HepG2 (cell line): ENCODE data around the gene FILIP1. TPM values are rescaled to one million over a fixed set of nuclear protein-coding genes. Genes with fewer than 3 reads are reported as not detected.

Source experiments
- ATAC-seq: fragments of 200-7000 bp; cut with Tn5 transposase; 3 replicates; pipeline ENCODE4 v1.9.1; 2020; ENCODE audit warnings: mild to moderate bottlenecking, moderate library complexity
- BruUV-seq: library from RNA; stranded (reverse); fragments of 400-500 nt; replicated peaks from 2 replicates; lab custom pipeline; 2021; lab: Mats Ljungman, UMichigan
- CTCF ChIA-PET: fragments of 300-600 bp; formaldehyde crosslinking; extraction: SDS; loops from one replicate; lab custom pipeline; 2021; ENCODE audit warnings: low total read pairs, inconsistent platforms, low intra/inter-chr PET ratio; lab: Yijun Ruan, JAX
- POLR2A ChIA-PET: fragments of 350-600 bp; sonication (Branson Sonifier 250); formaldehyde crosslinking; loops from one replicate; lab custom pipeline; 2020; ENCODE audit warnings: antibody characterized with exemption, inconsistent platforms; lab: Yijun Ruan, JAX
- DNase-seq: peaks from one replicate; pipeline ENCODE4 v3.0.0-alpha.2; 2015; ENCODE audit warnings: low spot score
- FAIRE-seq: peaks from 3 replicates; lab custom pipeline; 2011; peaks lifted over from hg19 to GRCh38; lab: Jason Lieb, UNC
- H2AFZ ChIP-seq: one replicate; pipeline ENCODE4 v1.6.1; 2011; ENCODE audit warnings: low read length, inconsistent platforms
- H3K27ac ChIP-seq: fragments of 300-600 bp; 3 replicates; pipeline ENCODE4 v1.8.0; 2011; ENCODE audit warnings: mixed run types, mild to moderate bottlenecking, mixed read lengths, low read length, inconsistent platforms; ENCODE audit not compliant: insufficient read depth; ENCODE audit errors: extremely low read length
- H3K27me3 ChIP-seq, 2 experiments: fragments of 200-600 bp in 1 of 2; 2 replicates in 1 of 2; 3 replicates in 1 of 2; pipeline versions ENCODE4 v1.6.0 to v1.8.0; 2011; ENCODE audit warnings: low read length in 2 of 2, mild to moderate bottlenecking in 2 of 2, moderate library complexity in 2 of 2, inconsistent platforms in 1 of 2; ENCODE audit not compliant: insufficient read depth in 2 of 2, control insufficient read depth in 1 of 2
- H3K36me3 ChIP-seq, 2 experiments: fragments of 200-600 bp in 1 of 2; replicated peaks in 1 of 2; 2 replicates in 1 of 2; 3 replicates in 1 of 2; pipeline versions ENCODE4 v1.5.1 to v1.8.0; 2011; ENCODE audit warnings: low read length in 2 of 2, inconsistent platforms in 1 of 2; ENCODE audit not compliant: insufficient read depth in 2 of 2, control insufficient read depth in 1 of 2
- H3K4me1 ChIP-seq: 2 replicates; pipeline ENCODE4 v1.5.1; 2012; ENCODE audit warnings: low read length, inconsistent platforms; ENCODE audit not compliant: insufficient read depth
- H3K4me2 ChIP-seq: 2 replicates; pipeline ENCODE4 v1.6.0; 2011; ENCODE audit warnings: low read depth, low read length, inconsistent platforms
- H3K4me3 ChIP-seq, 3 experiments: fragments of 200-600 bp in 1 of 3; sonication (generic), shearing (Covaris generic) in 1 of 3; replicated peaks in 1 of 3; 2 replicates each; pipeline ENCODE4 v1.5.1; 2011 to 2016; ENCODE audit warnings: low read length in 3 of 3, inconsistent platforms in 2 of 3, low read depth in 2 of 3, mild to moderate bottlenecking in 2 of 3, control low read depth in 1 of 3, mixed read lengths in 1 of 3; ENCODE audit not compliant: insufficient read depth in 1 of 3
- H3K79me2 ChIP-seq: one replicate; pipeline ENCODE4 v1.6.1; 2011; ENCODE audit warnings: low read length, inconsistent platforms; ENCODE audit not compliant: insufficient read depth
- H3K9ac ChIP-seq: 2 replicates; pipeline ENCODE4 v1.6.0; 2011; ENCODE audit warnings: mild to moderate bottlenecking, low read depth, low read length, inconsistent platforms; ENCODE audit not compliant: insufficient read depth
- H3K9me3 ChIP-seq: 2 replicates; pipeline ENCODE4 v1.5.1; 2012; ENCODE audit warnings: mild to moderate bottlenecking, low read length
- H4K20me1 ChIP-seq: 2 replicates; pipeline ENCODE4 v1.6.0; 2011; ENCODE audit warnings: inconsistent platforms, mild to moderate bottlenecking, low read length, moderate library complexity; ENCODE audit not compliant: insufficient read depth
- ATF1 ChIP-seq: IDR thresholded peaks from 2 replicates; pipeline ENCODE4 v1.6.1; 2016; ENCODE audit warnings: mild to moderate bottlenecking, control low read depth
- FOXC1 ChIP-seq: sonication (generic); formaldehyde crosslinking; IDR thresholded peaks from 2 replicates; pipeline ENCODE4 v1.8.0; 2022; ENCODE audit warnings: mild to moderate bottlenecking, missing genetic modification reagents, borderline replicate concordance
- FUBP1 ChIP-seq: sonication (generic); formaldehyde crosslinking; IDR thresholded peaks from 2 replicates; pipeline ENCODE4 v1.5.1; 2020; ENCODE audit warnings: missing genetic modification reagents, mild to moderate bottlenecking, borderline replicate concordance
- NFRKB ChIP-seq: fragments of 450-650 bp; IDR thresholded peaks from 2 replicates; pipeline ENCODE4 v1.6.1; 2017
- SALL2 ChIP-seq: sonication (generic); formaldehyde crosslinking; IDR thresholded peaks from 2 replicates; pipeline ENCODE4 v1.8.1; 2023; ENCODE audit warnings: mild to moderate bottlenecking, missing genetic modification reagents, inconsistent platforms
- TP53 ChIP-seq: sonication (generic); formaldehyde crosslinking; conservative IDR thresholded peaks from 2 replicates; pipeline ENCODE4 v1.4.0; 2020; ENCODE audit warnings: missing genetic modification reagents
- YEATS2 ChIP-seq: sonication (generic); formaldehyde crosslinking; IDR thresholded peaks from 2 replicates; pipeline ENCODE4 v1.4.0; 2020; ENCODE audit warnings: missing genetic modification reagents, borderline replicate concordance
- ZNF451 ChIP-seq: sonication (generic); formaldehyde crosslinking; IDR thresholded peaks from 2 replicates; pipeline ENCODE4 v1.5.0; 2020; ENCODE audit warnings: mild to moderate bottlenecking, missing genetic modification reagents
- ZNF841 ChIP-seq: sonication (generic); formaldehyde crosslinking; IDR thresholded peaks from 2 replicates; pipeline ENCODE4 v1.8.1; 2023; ENCODE audit warnings: missing genetic modification reagents, borderline replicate concordance
- ZNF891 ChIP-seq: sonication (generic); formaldehyde crosslinking; IDR thresholded peaks from 2 replicates; pipeline ENCODE4 v1.5.0; 2020; ENCODE audit warnings: mild to moderate bottlenecking, missing genetic modification reagents
- WGBS: methylation state at CpG from one replicate; pipeline ENCODE4 v1.1.6; 2017; ENCODE audit warnings: low lambda C conversion rate; 5-methylcytosine and 5-hydroxymethylcytosine counted together
- in situ Hi-C: cut with HindIII; loops from 2 replicates; pipeline ENCODE4 v1.10.0; 2017; ENCODE audit warnings: low pct_unique_long_range_greater_than_20kb; ENCODE audit not compliant: extremely low pct_ligation_motif_present
- intact Hi-C: fragments of 100-400 bp; cut with micrococcal nuclease; formaldehyde crosslinking; loops from one replicate; pipeline ENCODE4 v1.10.0; 2022; ENCODE audit not compliant: unreplicated experiment
- polyA plus RNA-seq, 8 experiments: library from polyadenylated mRNA; depleted of rRNA in 3 of 8; stranded (reverse) in 7 of 8; unstranded in 1 of 8; fragments of >200 nt; fragmentation: Illumina TruSeq in 4 of 8; extraction: Trizol in 4 of 8; gene quantifications; 2 replicates each; pipeline versions ENCODE4 v1.2.1 to v1.2.3, GENCODE V29; 2011 to 2016; ENCODE audit warnings: low read depth in 4 of 8, missing spikeins in 1 of 8, mixed read lengths in 1 of 8; ENCODE audit not compliant: insufficient read depth in 1 of 8
- total RNA-seq, 5 experiments: library from RNA; depleted of rRNA; stranded (reverse); fragments of >200 nt; fragmentation: Illumina TruSeq; extraction: Trizol; gene quantifications; 2 replicates each; pipeline ENCODE4 v1.2.3, GENCODE V29; 2016; ENCODE audit warnings: low read depth in 1 of 5

Gene FILIP1
- total and polyA plus RNA-seq, 2 of the 13 experiments (the other 11 are each of a cell fraction or from before 2014, with no cell fraction given) = not detected

- no peak overlapping the region for H3K27ac ChIP-seq
- intact Hi-C loops = no loop called here
- peaks cover 21% of the 10 kb centered on the region for H3K79me2 ChIP-seq
- ATAC-seq (no peak), DNase-seq (no peak), FAIRE-seq (no peak)
- BruUV-seq = no TSS peak
- in situ Hi-C loops = no loop called here
- H3K4me2 ChIP-seq = no peak overlapping the region
- no peak for TF ChIP-seq TP53 (CRISPR knock-in tag)
- TF ChIP-seq ATF1 = no peak
- TF ChIP-seq ZNF841 (CRISPR knock-in tag) = no peak
- TF ChIP-seq FUBP1 (CRISPR knock-in tag) = no peak
- TF ChIP-seq ZNF451 (CRISPR knock-in tag) = no peak
- TF ChIP-seq NFRKB = no peak
- TF ChIP-seq FOXC1 (CRISPR knock-in tag) = no peak
- no peak for TF ChIP-seq ZNF891 (CRISPR knock-in tag)
- no peak for TF ChIP-seq YEATS2 (CRISPR knock-in tag)
- no peak for TF ChIP-seq SALL2
- ChIA-PET CTCF (no interaction called here), POLR2A (no interaction called here)
- H3K4me1 ChIP-seq = peaks cover 15% of the 10 kb centered on the region
- H3K27me3 ChIP-seq = no peaks in the 10 kb centered on the region; a peak in 1 of 5 replicates
- 0% methylated on average over 2 of the region's 2 CpGs for WGBS
- peaks cover 5% of the 10 kb centered on the region; the same call in 1 of the 2 replicates for H4K20me1 ChIP-seq
- no peaks in the 10 kb centered on the region; a peak in 1 of 5 replicates for H3K36me3 ChIP-seq
- no peaks in the 10 kb centered on the region for H3K9me3 ChIP-seq
- H3K9ac ChIP-seq = no peak overlapping the region
- H3K4me3 ChIP-seq = no peak overlapping the region
- H2AFZ ChIP-seq = no peak overlapping the region
Measured at GRCh38 chr6:75246386-75246785, 247.2 kb downstream of the FILIP1 start.
